ENCODE data around the gene POLE. TPM values are rescaled to one million over a fixed set of nuclear protein-coding genes. Genes with fewer than 3 reads are reported as not detected.

The POLE gene
- total RNA-seq, 2 donors from 2014 or later = 41.3 to 45.7 TPM

- no peak for TF ChIP-seq CTCF (IDR thresholded peaks at IDR 0.05)
- ATAC-seq (ENCODE audit: insufficient number of reproducible peaks, low FRiP score, low read depth) (no peak), DNase-seq (ENCODE audit: low spot score) (no peak)
- Histone ChIP-seq H3K9me3 (no peaks in the 10 kb centered on the region), H3K27ac (no peak overlapping the region), H3K27me3 (replicated peaks; ENCODE audit: insufficient read depth) (no peaks in the 10 kb centered on the region), H3K4me1 (ENCODE audit: control insufficient read depth in 1 of 2, low read depth in 2 of 2) (no peaks in the 10 kb centered on the region), H3K36me3 (peaks cover 2% of the 10 kb centered on the region), H3K4me3 (no peak overlapping the region)
Observed at GRCh38 chr12:132582058-132582420, 105.1 kb downstream of the POLE start.

GRCh38 chr12:132581348-132582057 is 105.6 kb downstream of the POLE start:
- no peak for TF ChIP-seq CTCF (IDR thresholded peaks at IDR 0.05)
- ATAC-seq (ENCODE audit: insufficient number of reproducible peaks, low FRiP score, low read depth) = no peak
- Histone ChIP-seq H3K27ac (no peak overlapping the region), H3K27me3 (replicated peaks; ENCODE audit: insufficient read depth) (no peaks in the 10 kb centered on the region), H3K36me3 (peaks cover 6% of the 10 kb centered on the region), H3K4me1 (ENCODE audit: control insufficient read depth in 1 of 2, low read depth in 2 of 2) (no peaks in the 10 kb centered on the region), H3K4me3 (no peak overlapping the region), H3K9me3 (no peaks in the 10 kb centered on the region)
- no peak for DNase-seq (ENCODE audit: low spot score)

GRCh38 chr12:132580701-132581292 is 106.3 kb downstream of the POLE start:
- H3K27ac ChIP-seq = no peak overlapping the region
- ATAC-seq (ENCODE audit: insufficient number of reproducible peaks, low FRiP score, low read depth) = no peak

GRCh38 chr12:132579744-132580143 is 107.4 kb downstream of the POLE start:
- H3K9me3 ChIP-seq = no peaks in the 10 kb centered on the region
- H3K36me3 ChIP-seq = peaks cover 8% of the 10 kb centered on the region
- no peak for DNase-seq (ENCODE audit: low spot score)
- H3K27me3 ChIP-seq (replicated peaks; ENCODE audit: insufficient read depth) = no peaks in the 10 kb centered on the region
- H3K27ac ChIP-seq = no peak overlapping the region
- no peak for ATAC-seq (ENCODE audit: insufficient number of reproducible peaks, low FRiP score, low read depth)
- no peaks in the 10 kb centered on the region for H3K4me1 ChIP-seq (ENCODE audit: control insufficient read depth in 1 of 2, low read depth in 2 of 2)
- TF ChIP-seq CTCF (IDR thresholded peaks at IDR 0.05) = no peak
- no peak overlapping the region for H3K4me3 ChIP-seq

More at GRCh38 chr12:132580701-132581292, 106.3 kb downstream of the POLE start:
- peaks cover 6% of the 10 kb centered on the region for H3K36me3 ChIP-seq
- no peak for DNase-seq (ENCODE audit: low spot score)
- no peaks in the 10 kb centered on the region for H3K9me3 ChIP-seq
- no peak for TF ChIP-seq CTCF (IDR thresholded peaks at IDR 0.05)
- no peak overlapping the region for H3K4me3 ChIP-seq
- no peaks in the 10 kb centered on the region for H3K27me3 ChIP-seq (replicated peaks; ENCODE audit: insufficient read depth)
- H3K4me1 ChIP-seq (ENCODE audit: control insufficient read depth in 1 of 2, low read depth in 2 of 2) = no peaks in the 10 kb centered on the region

GRCh38 chr12:132578826-132579225 is 108.3 kb downstream of the POLE start:
- no peaks in the 10 kb centered on the region for H3K9me3 ChIP-seq
- H3K27me3 ChIP-seq (replicated peaks; ENCODE audit: insufficient read depth) = no peaks in the 10 kb centered on the region
- H3K27ac ChIP-seq = no peak overlapping the region
- H3K36me3 ChIP-seq = peaks cover 14% of the 10 kb centered on the region
- TF ChIP-seq CTCF (IDR thresholded peaks at IDR 0.05) = no peak
- H3K4me3 ChIP-seq = no peak overlapping the region
- ATAC-seq (ENCODE audit: insufficient number of reproducible peaks, low FRiP score, low read depth) (no peak), DNase-seq (ENCODE audit: low spot score) (no peak)
- H3K4me1 ChIP-seq (ENCODE audit: control insufficient read depth in 1 of 2, low read depth in 2 of 2) = no peaks in the 10 kb centered on the region

All from thoracic aorta (tissue), 2 donors.